Breast epithelium (tissue), 4 donors: Measurements from ENCODE around the gene POLR3G. TPM values are rescaled to one million over a fixed set of nuclear protein-coding genes. Genes with fewer than 3 reads are reported as not detected.

Experiments
- DNase-seq, 2 donors: peaks; one replicate each; pipeline ENCODE4 v3.0.0-alpha.2; 2019; ENCODE audit warnings: low spot score in 2 of 2
- H3K27ac ChIP-seq, 2 donors: fragments of 200-600 bp; sonication (generic) in 1 of 2; one replicate each; pipeline ENCODE4 v1.5.1; 2016 to 2019; ENCODE audit warnings: mild to moderate bottlenecking in 1 of 2
- H3K27me3 ChIP-seq, 2 donors: fragments of 200-600 bp; sonication (generic) in 1 of 2; one replicate each; pipeline versions ENCODE4 v1.5.1 to v1.6.0; 2017 to 2019; ENCODE audit warnings: control low read depth in 1 of 2, mild to moderate bottlenecking in 1 of 2
- H3K36me3 ChIP-seq: fragments of 200-600 bp; one replicate; pipeline ENCODE4 v1.5.1; 2019
- H3K4me1 ChIP-seq, 2 donors: fragments of 200-600 bp; sonication (generic); one replicate each; pipeline ENCODE4 v1.5.1; 2016 to 2019; ENCODE audit warnings: control low read depth in 1 of 2
- H3K4me3 ChIP-seq, 3 donors: fragments of 200-600 bp; sonication (generic); 1 replicate in 2 of 3; 2 replicates in 1 of 3; pipeline ENCODE4 v1.5.1; 2016 to 2019; ENCODE audit warnings: mild to moderate bottlenecking in 3 of 3, moderate library complexity in 2 of 3
- H3K9me3 ChIP-seq, 2 donors: fragments of 200-600 bp; sonication (generic) in 1 of 2; one replicate each; pipeline ENCODE4 v1.5.1; 2016 to 2019; ENCODE audit warnings: control low read depth in 1 of 2
- CTCF ChIP-seq, 3 donors: fragments of 450-650 bp; IDR thresholded peaks; one replicate each; pipeline ENCODE4 v1.5.1; 2016 to 2017; ENCODE audit warnings: antibody characterized with exemption in 3 of 3, mild to moderate bottlenecking in 3 of 3, moderate library complexity in 3 of 3
- POLR2A ChIP-seq: fragments of 450-650 bp; IDR thresholded peaks from one replicate; pipeline ENCODE4 v1.6.1; 2016; ENCODE audit warnings: antibody characterized with exemption, mild to moderate bottlenecking, moderate library complexity
- POLR2AphosphoS5 ChIP-seq, 3 donors: sonication (generic); formaldehyde crosslinking; IDR thresholded peaks; one replicate each; pipeline ENCODE4 v1.6.1; 2017; ENCODE audit warnings: antibody characterized with exemption in 3 of 3
- intact Hi-C: fragments of 100-400 bp; cut with DNase I; formaldehyde crosslinking; loops from one replicate; pipeline ENCODE4 v1.15.1; 2023; ENCODE audit warnings: low total_unique reads
- total RNA-seq, 3 donors: library from RNA; depleted of rRNA; stranded (reverse); fragments of >200 nt; gene quantifications; one replicate each; pipeline ENCODE4 v1.1.0, GENCODE V29; 2016

The POLR3G gene
- total RNA-seq, 3 donors from 2014 or later: 2.0 to 4.8 (median 2.4) TPM

GRCh38 chr5:90554358-90555006, 79.8 kb downstream of the POLR3G start:
- Histone ChIP-seq H3K36me3 (no peaks in the 10 kb centered on the region), H3K27me3 (peaks cover 4 to 11% of the 10 kb centered on the region in 2 donors), H3K4me1 (peaks cover 0 to 4% of the 10 kb centered on the region in 2 donors), H3K27ac (no peak overlapping the region), H3K9me3 (no peaks in the 10 kb centered on the region), H3K4me3 (no peak overlapping the region)
- TF ChIP-seq POLR2A (no peak), CTCF (IDR thresholded peaks at IDR 0.05) (no peak), POLR2AphosphoS5 (IDR thresholded peaks at IDR 0.05) (no peak)
- DNase-seq: no peak
- intact Hi-C loops: no loop called here

DNA sequence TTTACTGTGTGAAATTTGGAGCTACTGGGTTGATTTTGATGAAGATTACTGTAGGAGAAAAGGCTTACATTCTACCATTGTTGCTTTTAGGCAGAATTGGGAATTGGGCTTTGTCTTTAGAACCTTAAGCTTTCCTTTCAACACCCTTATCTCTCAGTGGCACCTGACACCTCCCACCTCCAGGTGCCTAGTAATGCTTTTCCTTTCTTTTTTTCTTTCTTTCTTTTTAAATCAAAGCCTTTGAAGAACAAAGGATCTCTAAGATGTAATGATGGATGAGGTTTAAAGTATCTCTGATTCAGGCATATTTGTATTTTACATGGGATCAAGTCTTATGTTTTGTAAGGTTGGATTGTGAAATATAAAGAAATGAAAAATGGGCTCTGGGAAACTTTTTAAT, 81.0 kb downstream of the POLR3G start:
- peaks cover 0 to 4% of the 10 kb centered on the region in 2 donors for H3K4me1 ChIP-seq
- DNase-seq: no peak
- intact Hi-C loops: no loop called here
- no peak overlapping the region for H3K4me3 ChIP-seq
- H3K27me3 ChIP-seq: peaks cover 4 to 18% of the 10 kb centered on the region in 2 donors
- H3K27ac ChIP-seq: no peak overlapping the region
- no peaks in the 10 kb centered on the region for H3K36me3 ChIP-seq
- H3K9me3 ChIP-seq: no peaks in the 10 kb centered on the region
- TF ChIP-seq CTCF (IDR thresholded peaks at IDR 0.05) (no peak), POLR2AphosphoS5 (IDR thresholded peaks at IDR 0.05) (no peak), POLR2A (no peak)

DNA sequence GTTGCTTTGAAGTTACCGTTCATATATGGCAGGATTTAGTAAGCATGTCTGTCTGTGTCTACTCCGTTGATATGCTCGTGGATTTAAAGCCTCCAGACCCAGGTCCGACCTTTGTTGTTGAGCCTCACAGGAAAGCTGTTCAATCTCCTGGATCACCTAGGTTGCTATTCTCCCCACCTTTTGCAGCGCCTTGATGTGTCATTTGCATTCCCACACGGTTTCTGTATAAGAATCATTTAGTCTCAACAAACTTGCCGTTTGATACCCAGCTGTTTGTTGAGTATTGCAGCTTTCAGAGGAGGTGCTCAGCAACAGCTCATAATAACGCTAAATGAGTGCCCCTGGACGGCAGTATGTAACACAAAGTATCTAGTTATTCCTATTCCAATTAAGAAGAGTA, 82.7 kb downstream of the POLR3G start:
- peaks cover 4 to 18% of the 10 kb centered on the region in 2 donors for H3K27me3 ChIP-seq
- no peaks in the 10 kb centered on the region for H3K36me3 ChIP-seq
- H3K9me3 ChIP-seq: no peaks in the 10 kb centered on the region
- peak overlapping the region in 1 of 3 donors; percentile 59 for H3K4me3 ChIP-seq
- TF ChIP-seq CTCF (IDR thresholded peaks at IDR 0.05) (no peak), POLR2AphosphoS5 (IDR thresholded peaks at IDR 0.05) (no peak), POLR2A (no peak)
- H3K4me1 ChIP-seq: peaks cover 0 to 4% of the 10 kb centered on the region in 2 donors
- intact Hi-C loops: no loop called here
- no peak for DNase-seq
- no peak overlapping the region for H3K27ac ChIP-seq

GRCh38 chr5:90557871-90558270, 83.2 kb downstream of the POLR3G start:
- peak overlapping the region in 2 of 3 donors; percentile 59 to 73 for H3K4me3 ChIP-seq
- intact Hi-C loops: no loop called here
- no peak for TF ChIP-seq POLR2A
- no peak for TF ChIP-seq POLR2AphosphoS5 (IDR thresholded peaks at IDR 0.05)
- TF ChIP-seq CTCF (IDR thresholded peaks at IDR 0.05): no peak
- H3K27me3 ChIP-seq: peaks cover 4 to 18% of the 10 kb centered on the region in 2 donors
- H3K36me3 ChIP-seq: no peaks in the 10 kb centered on the region
- H3K9me3 ChIP-seq: no peaks in the 10 kb centered on the region
- DNase-seq: no peak
- no peak overlapping the region for H3K27ac ChIP-seq
- H3K4me1 ChIP-seq: peaks cover 0 to 4% of the 10 kb centered on the region in 2 donors

- Histone ChIP-seq H3K27me3 (peaks cover 4 to 18% of the 10 kb centered on the region in 2 donors), H3K4me3 (peak within 1 kb of the TSS; percentile 22 to 73 (median 59)), H3K36me3 (no peaks in the 10 kb centered on the region), H3K9me3 (no peaks in the 10 kb centered on the region), H3K4me1 (peaks cover 0 to 4% of the 10 kb centered on the region in 2 donors), H3K27ac (peak within 1 kb of the TSS in 1 of 2 donors; percentile 54)
- intact Hi-C loops: no loop called here
- peak; percentile 76 to 87 for DNase-seq
- TF ChIP-seq POLR2AphosphoS5 (IDR thresholded peaks at IDR 0.05): peak in 1 of 3 donors; percentile 72
- no peak for TF ChIP-seq POLR2A
These were observed 83.9 kb downstream of the POLR3G start, which contains the start of gene ADGRV1 for GRCh38 chr5:90558344-90559192. Gene ADGRV1, plus strand, starts transcription at chr5:90558797. Its CDS starts 99 bp downstream, at chr5:90558896.
